Neural cell (in vitro differentiated cells): ENCODE data around the gene LINC00237.

ENCODE experiments used
- CTCF ChIP-seq: fragments of 450-650 bp; IDR thresholded peaks from 2 replicates; pipeline ENCODE4 v1.5.1; 2014; ENCODE audit warnings: antibody characterized with exemption, mild to moderate bottlenecking, moderate library complexity; ENCODE audit not compliant: poor library complexity, severe bottlenecking
- EP300 ChIP-seq: fragments of 450-650 bp; conservative IDR thresholded peaks from 2 replicates; pipeline ENCODE4 v1.6.1; 2014; ENCODE audit warnings: antibody characterized with exemption, mild to moderate bottlenecking, moderate library complexity; ENCODE audit not compliant: poor library complexity, severe bottlenecking
- EZH2 ChIP-seq: fragments of 200-600, 300-800 bp; shearing (Covaris generic), sonication (generic); IDR thresholded peaks from 2 replicates; pipeline ENCODE4 v1.6.1; 2014; ENCODE audit warnings: antibody characterized with exemption, low read length, borderline replicate concordance, mild to moderate bottlenecking; ENCODE audit not compliant: insufficient read depth, poor library complexity, severe bottlenecking
- POLR2AphosphoS5 ChIP-seq: IDR thresholded peaks from 2 replicates; pipeline ENCODE4 v1.6.1; 2012
- REST ChIP-seq: IDR thresholded peaks from 2 replicates; pipeline ENCODE4 v1.6.1; 2012; ENCODE audit warnings: borderline replicate concordance
- TAF1 ChIP-seq: IDR thresholded peaks from 2 replicates; pipeline ENCODE4 v1.6.1; 2012; ENCODE audit warnings: low read depth

- TF ChIP-seq CTCF (no peak), EP300 (no peak), POLR2AphosphoS5 (no peak), EZH2 (no peak), TAF1 (no peak), REST (no peak)
These were observed 56.8 kb downstream of the LINC00237 start for GRCh38 chr20:21049305-21049828.
